ENCODE measurements around the gene MAPK12.

MAPK12 gene

GRCh38 chr22:50233223-50233622 lies 28.3 kb downstream of the MAPK12 start:
- TF ChIP-seq, protein P1, sequence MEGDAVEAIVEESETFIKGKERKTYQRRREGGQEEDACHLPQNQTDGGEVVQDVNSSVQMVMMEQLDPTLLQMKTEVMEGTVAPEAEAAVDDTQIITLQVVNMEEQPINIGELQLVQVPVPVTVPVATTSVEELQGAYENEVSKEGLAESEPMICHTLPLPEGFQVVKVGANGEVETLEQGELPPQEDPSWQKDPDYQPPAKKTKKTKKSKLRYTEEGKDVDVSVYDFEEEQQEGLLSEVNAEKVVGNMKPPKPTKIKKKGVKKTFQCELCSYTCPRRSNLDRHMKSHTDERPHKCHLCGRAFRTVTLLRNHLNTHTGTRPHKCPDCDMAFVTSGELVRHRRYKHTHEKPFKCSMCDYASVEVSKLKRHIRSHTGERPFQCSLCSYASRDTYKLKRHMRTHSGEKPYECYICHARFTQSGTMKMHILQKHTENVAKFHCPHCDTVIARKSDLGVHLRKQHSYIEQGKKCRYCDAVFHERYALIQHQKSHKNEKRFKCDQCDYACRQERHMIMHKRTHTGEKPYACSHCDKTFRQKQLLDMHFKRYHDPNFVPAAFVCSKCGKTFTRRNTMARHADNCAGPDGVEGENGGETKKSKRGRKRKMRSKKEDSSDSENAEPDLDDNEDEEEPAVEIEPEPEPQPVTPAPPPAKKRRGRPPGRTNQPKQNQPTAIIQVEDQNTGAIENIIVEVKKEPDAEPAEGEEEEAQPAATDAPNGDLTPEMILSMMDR (IDR thresholded peaks at IDR 0.05), result no peak
- DNase-seq (ENCODE audit: low spot score), result no peak
- H3K27ac ChIP-seq, result no peak overlapping the region

GRCh38 chr22:50232481-50233151 lies 28.9 kb downstream of the MAPK12 start:
- TF ChIP-seq, protein P1 (IDR thresholded peaks at IDR 0.05), result no peak
- H3K27ac ChIP-seq, result no peak overlapping the region
- DNase-seq (ENCODE audit: low spot score), result no peak
- H3K4me3 ChIP-seq, result no peak overlapping the region

More at GRCh38 chr22:50233223-50233622, 28.3 kb downstream of the MAPK12 start:
- H3K4me3 ChIP-seq, result no peak overlapping the region

DNA sequence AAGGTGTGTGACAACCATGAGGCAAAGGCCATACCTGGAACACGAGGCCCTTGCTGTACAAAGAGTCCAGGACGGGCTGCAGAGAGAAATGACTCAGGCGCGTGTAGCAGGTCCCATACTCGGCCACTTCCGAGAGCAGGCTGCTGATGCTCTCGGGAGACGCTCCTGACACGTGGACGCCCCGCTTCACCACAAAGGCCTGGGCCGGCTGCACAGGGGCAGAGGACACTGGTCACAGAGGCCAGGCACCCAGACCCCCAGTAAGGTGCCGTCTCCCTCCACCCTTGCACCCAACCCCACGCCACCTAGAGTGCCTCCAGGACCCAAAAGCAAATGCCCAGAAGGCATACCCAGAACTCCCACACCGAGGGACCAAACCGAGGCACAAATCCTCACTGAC lies 32.1 kb downstream of the MAPK12 start:
- no peak for DNase-seq (ENCODE audit: low spot score)
- TF ChIP-seq, protein P1 (IDR thresholded peaks at IDR 0.05), result no peak
- Histone ChIP-seq H3K4me3 (no peak overlapping the region), H3K27ac (no peak overlapping the region)

- DNase-seq (ENCODE audit: low spot score), result no peak
- Histone ChIP-seq H3K4me3 (no peak overlapping the region), H3K27ac (no peak overlapping the region)
- TF ChIP-seq, protein P1 (IDR thresholded peaks at IDR 0.05), result no peak
Measured at GRCh38 chr22:50228366-50228765, 33.1 kb downstream of the MAPK12 start.

- no peak for DNase-seq (ENCODE audit: low spot score)
- TF ChIP-seq, protein P1 (IDR thresholded peaks at IDR 0.05), result no peak
- H3K27ac ChIP-seq, result no peak overlapping the region
- H3K4me3 ChIP-seq, result no peak overlapping the region
Measured at GRCh38 chr22:50227579-50228215, 33.8 kb downstream of the MAPK12 start.

DNA sequence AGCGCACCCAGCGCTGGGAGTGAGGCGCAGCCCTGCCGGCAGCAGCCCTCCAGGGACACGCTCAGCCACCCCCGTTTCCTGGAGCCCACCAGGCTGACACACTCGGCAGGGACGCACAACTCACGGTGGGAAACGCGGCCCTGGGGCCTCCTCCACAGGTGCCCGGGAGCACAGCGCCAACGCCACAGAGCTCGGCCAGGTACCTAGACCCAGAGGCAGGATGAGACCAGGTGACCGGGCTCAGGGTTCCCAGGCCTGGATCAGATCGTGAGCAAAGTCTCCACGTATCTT lies 34.7 kb downstream of the MAPK12 start:
- no peak overlapping the region for H3K27ac ChIP-seq
- DNase-seq (ENCODE audit: low spot score), result no peak
- no peak overlapping the region for H3K4me3 ChIP-seq
- TF ChIP-seq, protein P1 (IDR thresholded peaks at IDR 0.05), result no peak

Measured in coronary artery (tissue), 2 donors.